GM08714 (cell line): ENCODE results near the gene EGLN1.

ENCODE experiments used
- H3K4me3 ChIP-seq: fragments of 200-500 bp; sonication (Bioruptor generic); 2 replicates; pipeline ENCODE4 v1.5.1; 2014; ENCODE audit warnings: mild to moderate bottlenecking, low read length, inconsistent platforms
- ZNF274 ChIP-seq: IDR thresholded peaks from 2 replicates; pipeline ENCODE4 v1.6.1; 2012; ENCODE audit warnings: mild to moderate bottlenecking, low read depth, low read length

The EGLN1 gene

GRCh38 chr1:231428377-231428776 lies 6.3 kb upstream of the EGLN1 start:
- H3K4me3 ChIP-seq = no peak overlapping the region
- no peak for TF ChIP-seq ZNF274

- no peak overlapping the region for H3K4me3 ChIP-seq
- no peak for TF ChIP-seq ZNF274
Observed at GRCh38 chr1:231424950-231425805, 3.1 kb upstream of the EGLN1 start.

GRCh38 chr1:231423648-231424047 lies 1.6 kb upstream of the EGLN1 start:
- TF ChIP-seq ZNF274 = no peak

GRCh38 chr1:231422798-231423309 lies 767 bp upstream of the EGLN1 start:
- TF ChIP-seq ZNF274 = no peak
- peak overlapping the region; percentile 52 for H3K4me3 ChIP-seq

More at GRCh38 chr1:231423648-231424047, 1.6 kb upstream of the EGLN1 start:
- H3K4me3 ChIP-seq = no peak overlapping the region

- no peak for TF ChIP-seq ZNF274
- H3K4me3 ChIP-seq = peak overlapping the region; percentile 82
Observed at GRCh38 chr1:231421546-231421970, 529 bp downstream of the EGLN1 start.

- peak overlapping the region; percentile 82 for H3K4me3 ChIP-seq
- no peak for TF ChIP-seq ZNF274
Observed at GRCh38 chr1:231420959-231421545, 1.0 kb downstream of the EGLN1 start.

- no peak for TF ChIP-seq ZNF274
- peak overlapping the region; percentile 82 for H3K4me3 ChIP-seq
Observed at GRCh38 chr1:231420299-231420958, 1.7 kb downstream of the EGLN1 start.

- H3K4me3 ChIP-seq = peak overlapping the region; percentile 82
- no peak for TF ChIP-seq ZNF274
Observed at GRCh38 chr1:231419738-231420298, 2.3 kb downstream of the EGLN1 start.

- peak overlapping the region; percentile 82; the same call in 1 of the 2 replicates for H3K4me3 ChIP-seq
Observed at GRCh38 chr1:231419147-231419546, 2.9 kb downstream of the EGLN1 start.

GRCh38 chr1:231418741-231419107 lies 3.4 kb downstream of the EGLN1 start:
- TF ChIP-seq ZNF274 = no peak
- peak overlapping the region; percentile 82 for H3K4me3 ChIP-seq

More at GRCh38 chr1:231419147-231419546, 2.9 kb downstream of the EGLN1 start:
- no peak for TF ChIP-seq ZNF274

- H3K4me3 ChIP-seq = peak overlapping the region; percentile 82
- no peak for TF ChIP-seq ZNF274
Observed at GRCh38 chr1:231418101-231418740, 3.9 kb downstream of the EGLN1 start.

GRCh38 chr1:231417513-231417912 lies 4.6 kb downstream of the EGLN1 start:
- peak overlapping the region; percentile 32; the same call in 1 of the 2 replicates for H3K4me3 ChIP-seq

GRCh38 chr1:231416901-231417300 lies 5.2 kb downstream of the EGLN1 start:
- no peak overlapping the region for H3K4me3 ChIP-seq
- no peak for TF ChIP-seq ZNF274

More at GRCh38 chr1:231417513-231417912, 4.6 kb downstream of the EGLN1 start:
- TF ChIP-seq ZNF274 = no peak
